Lung (tissue), 12 donors: ENCODE measurements around the gene DDX39B. TPM values are rescaled to one million over a fixed set of nuclear protein-coding genes. Genes with fewer than 3 reads are reported as not detected.
A peak's percentile ranks its signal among the peaks of the same experiment; 100 is the strongest.
"Not testable (repeated sequence)": the region's sequence is repeated elsewhere in the genome, so short reads cannot be mapped to it uniquely, and the experiment has no call there.

Experiments
- ATAC-seq: fragments of 200-7000 bp; cut with Tn5 transposase; one replicate; pipeline ENCODE4 v1.9.1; 2020; ENCODE audit warnings: moderate number of reproducible peaks; ENCODE audit not compliant: insufficient read depth, low FRiP score
- DNase-seq, 3 donors: peaks; one replicate each; pipeline ENCODE4 v3.0.0-alpha.2; 2013 to 2017
- H3K27ac ChIP-seq, 2 donors: one replicate each; pipeline ENCODE4 v1.5.1; 2013; ENCODE audit warnings: mild to moderate bottlenecking in 2 of 2, moderate library complexity in 2 of 2, control low read depth in 1 of 2, inconsistent platforms in 1 of 2, low read depth in 1 of 2, low read length in 1 of 2
- H3K27me3 ChIP-seq, 3 donors: one replicate each; pipeline ENCODE4 v1.5.1; 2013; ENCODE audit warnings: low read length in 2 of 3; ENCODE audit not compliant: control insufficient read depth in 3 of 3, insufficient read depth in 3 of 3
- H3K36me3 ChIP-seq, 4 donors: one replicate each; pipeline ENCODE4 v1.5.1; 2013; ENCODE audit warnings: low read length in 4 of 4, mild to moderate bottlenecking in 1 of 4, moderate library complexity in 1 of 4; ENCODE audit not compliant: control insufficient read depth in 4 of 4, insufficient read depth in 4 of 4
- H3K4me1 ChIP-seq, 5 donors: one replicate each; pipeline ENCODE4 v1.5.1; 2013; ENCODE audit warnings: low read length in 5 of 5, mild to moderate bottlenecking in 2 of 5, moderate library complexity in 1 of 5; ENCODE audit not compliant: control insufficient read depth in 5 of 5, insufficient read depth in 5 of 5
- H3K4me3 ChIP-seq: one replicate; pipeline ENCODE4 v1.5.1; 2013; ENCODE audit warnings: mild to moderate bottlenecking, control low read depth, moderate library complexity
- H3K9ac ChIP-seq, 2 donors: one replicate each; pipeline ENCODE4 v1.5.1; 2013; ENCODE audit warnings: low read length in 2 of 2, control low read depth in 1 of 2; ENCODE audit not compliant: insufficient read depth in 1 of 2
- H3K9me3 ChIP-seq, 4 donors: one replicate each; pipeline ENCODE4 v1.5.1; 2013; ENCODE audit warnings: low read length in 3 of 4, mild to moderate bottlenecking in 1 of 4, moderate library complexity in 1 of 4; ENCODE audit not compliant: control insufficient read depth in 4 of 4, insufficient read depth in 3 of 4
- CTCF ChIP-seq: IDR thresholded peaks from 2 replicates; pipeline ENCODE4 v1.5.1; 2012; ENCODE audit warnings: mild to moderate bottlenecking; ENCODE audit errors: control extremely low read depth, extremely low read depth
- WGBS, 2 donors: extraction: QIAGEN DNeasy Blood & Tissue Kit; methylation state at CpG; one replicate each; pipeline ENCODE4 v1.1.7; 2013; 5-methylcytosine and 5-hydroxymethylcytosine counted together
- polyA plus RNA-seq, 2 donors: library from polyadenylated mRNA; stranded (reverse); fragments of 200-250 nt; gene quantifications; one replicate each; pipeline ENCODE4 v1.2.1, GENCODE V29; 2013
- total RNA-seq, 2 donors: library from RNA; depleted of rRNA in 1 of 2; stranded (reverse); fragments of >200 nt in 1 of 2; gene quantifications; one replicate each; pipeline ENCODE4 v1.2.1, GENCODE V29; 2014 to 2021
- donor health status: control.
- donor health status: control.
- donor health status: Bipolar disorder and iron deficiency.
- donor health status: healthy.
- donor health status: DM: yes; HTN: yes; CAD: no.

DDX39B gene
- total and polyA plus RNA-seq, 4 donors, result 316 to 418 (median 336) TPM

- Histone ChIP-seq H3K36me3 (peaks cover 6 to 20% (median 14%) of the 10 kb centered on the region in 4 donors), H3K9ac (no peak overlapping the region), H3K4me3 (no peak overlapping the region), H3K4me1 (peaks cover 0 to 27% (median 0%) of the 10 kb centered on the region in 5 donors), H3K27ac (no peak overlapping the region), H3K27me3 (no peaks in the 10 kb centered on the region), H3K9me3 (no peaks in the 10 kb centered on the region)
- 46 to 65% methylated on average over 3 of the region's 3 CpGs for WGBS, 2 donors
- no peak for ATAC-seq
- TF ChIP-seq CTCF, result no peak
- no peak for DNase-seq
Observed at GRCh38 chr6:31556307-31556706, 14.5 kb upstream of the DDX39B start.

GRCh38 chr6:31551371-31551770, 9.6 kb upstream of the DDX39B start:
- peaks cover 0 to 18% (median 4%) of the 10 kb centered on the region in 5 donors for H3K4me1 ChIP-seq
- H3K27me3 ChIP-seq, ATAC-seq, H3K4me3 ChIP-seq, H3K9me3 ChIP-seq, H3K9ac ChIP-seq, H3K27ac ChIP-seq: not testable (repeated sequence)
- peaks cover 0 to 18% (median 7%) of the 10 kb centered on the region in 4 donors for H3K36me3 ChIP-seq
- peak in 2 of 3 donors; percentile 26 to 49 for DNase-seq
- peak; percentile 80 for TF ChIP-seq CTCF
- WGBS, 2 donors, result 14 to 41% methylated on average over 5 of the region's 5 CpGs

GRCh38 chr6:31548544-31548873, 6.7 kb upstream of the DDX39B start:
- 92 to 95% methylated on average over 2 of the region's 2 CpGs for WGBS, 2 donors
- ATAC-seq (no peak), DNase-seq (no peak)
- H3K27me3 ChIP-seq, result no peaks in the 10 kb centered on the region
- no peak for TF ChIP-seq CTCF
- peak overlapping the region in 1 of 2 donors; percentile 53 for H3K27ac ChIP-seq
- peaks cover 0 to 11% (median 4%) of the 10 kb centered on the region in 4 donors for H3K36me3 ChIP-seq
- no peak overlapping the region for H3K4me3 ChIP-seq
- H3K9me3 ChIP-seq, result no peaks in the 10 kb centered on the region
- peaks cover 0 to 23% (median 4%) of the 10 kb centered on the region in 5 donors for H3K4me1 ChIP-seq
- H3K9ac ChIP-seq, result peak overlapping the region in 1 of 2 donors; percentile 63
